Right lobe of liver (tissue), 4 donors: ENCODE results near the gene MAML3.

Experiments
- POLR2A ChIP-seq: fragments of 450-650 bp; IDR thresholded peaks from one replicate; pipeline ENCODE4 v1.6.1; 2017; ENCODE audit warnings: antibody characterized with exemption, mild to moderate bottlenecking
- TF ChIP-seq, protein P1 (sequence below), 4 donors: fragments of 200-600 bp in 3 of 4; fragments of 450-650 bp in 1 of 4; IDR thresholded peaks; one replicate each; pipeline versions ENCODE4 v1.5.1 to v1.8.0; 2016 to 2022; ENCODE audit warnings: antibody characterized with exemption in 4 of 4, mild to moderate bottlenecking in 2 of 4
- donor health status: DM: no; HTN: no; CAD: no.
- donor health status: DM: no; HTN: no; CAD: no.
- donor health status: DM: no; HTN: yes; CAD: no.

DNA sequence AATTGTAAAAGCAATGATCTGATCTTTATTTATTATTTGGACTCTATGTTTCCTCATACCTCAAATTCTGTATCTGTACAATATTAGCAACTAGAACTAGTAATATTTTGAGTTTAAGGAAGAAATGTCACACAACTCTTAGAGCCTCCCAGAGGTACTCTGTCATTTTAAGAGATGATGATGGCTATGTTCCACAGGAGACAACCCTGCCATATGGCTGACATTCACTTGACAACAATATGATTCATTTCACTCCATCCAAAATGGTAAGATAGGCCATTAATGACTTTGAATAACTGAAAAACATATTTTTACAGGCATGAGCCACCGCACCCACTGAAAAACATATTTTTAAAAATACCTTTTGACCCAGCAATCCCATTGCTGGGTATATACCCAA, 190.3 kb downstream of the MAML3 start:
- TF ChIP-seq, protein P1, sequence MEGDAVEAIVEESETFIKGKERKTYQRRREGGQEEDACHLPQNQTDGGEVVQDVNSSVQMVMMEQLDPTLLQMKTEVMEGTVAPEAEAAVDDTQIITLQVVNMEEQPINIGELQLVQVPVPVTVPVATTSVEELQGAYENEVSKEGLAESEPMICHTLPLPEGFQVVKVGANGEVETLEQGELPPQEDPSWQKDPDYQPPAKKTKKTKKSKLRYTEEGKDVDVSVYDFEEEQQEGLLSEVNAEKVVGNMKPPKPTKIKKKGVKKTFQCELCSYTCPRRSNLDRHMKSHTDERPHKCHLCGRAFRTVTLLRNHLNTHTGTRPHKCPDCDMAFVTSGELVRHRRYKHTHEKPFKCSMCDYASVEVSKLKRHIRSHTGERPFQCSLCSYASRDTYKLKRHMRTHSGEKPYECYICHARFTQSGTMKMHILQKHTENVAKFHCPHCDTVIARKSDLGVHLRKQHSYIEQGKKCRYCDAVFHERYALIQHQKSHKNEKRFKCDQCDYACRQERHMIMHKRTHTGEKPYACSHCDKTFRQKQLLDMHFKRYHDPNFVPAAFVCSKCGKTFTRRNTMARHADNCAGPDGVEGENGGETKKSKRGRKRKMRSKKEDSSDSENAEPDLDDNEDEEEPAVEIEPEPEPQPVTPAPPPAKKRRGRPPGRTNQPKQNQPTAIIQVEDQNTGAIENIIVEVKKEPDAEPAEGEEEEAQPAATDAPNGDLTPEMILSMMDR (IDR thresholded peaks at IDR 0.05) = no peak
- no peak for TF ChIP-seq POLR2A
